Epithelial cell of esophagus (primary cell): ENCODE results near the gene PLEKHG5.

ENCODE experiments used
- DNase-seq: peaks from one replicate; pipeline ENCODE4 v3.0.0; 2010; ENCODE audit warnings: low read depth
- H3K4me3 ChIP-seq: 2 replicates; pipeline ENCODE4 v1.5.1; 2011; ENCODE audit warnings: mild to moderate bottlenecking, low read length, control low read depth
- CTCF ChIP-seq: IDR thresholded peaks from 2 replicates; pipeline ENCODE4 v1.5.1; 2011; ENCODE audit warnings: low read depth, mild to moderate bottlenecking, low read length, control low read depth, inconsistent platforms; ENCODE audit not compliant: insufficient read depth; ENCODE audit errors: missing control alignments

PLEKHG5 gene

DNA sequence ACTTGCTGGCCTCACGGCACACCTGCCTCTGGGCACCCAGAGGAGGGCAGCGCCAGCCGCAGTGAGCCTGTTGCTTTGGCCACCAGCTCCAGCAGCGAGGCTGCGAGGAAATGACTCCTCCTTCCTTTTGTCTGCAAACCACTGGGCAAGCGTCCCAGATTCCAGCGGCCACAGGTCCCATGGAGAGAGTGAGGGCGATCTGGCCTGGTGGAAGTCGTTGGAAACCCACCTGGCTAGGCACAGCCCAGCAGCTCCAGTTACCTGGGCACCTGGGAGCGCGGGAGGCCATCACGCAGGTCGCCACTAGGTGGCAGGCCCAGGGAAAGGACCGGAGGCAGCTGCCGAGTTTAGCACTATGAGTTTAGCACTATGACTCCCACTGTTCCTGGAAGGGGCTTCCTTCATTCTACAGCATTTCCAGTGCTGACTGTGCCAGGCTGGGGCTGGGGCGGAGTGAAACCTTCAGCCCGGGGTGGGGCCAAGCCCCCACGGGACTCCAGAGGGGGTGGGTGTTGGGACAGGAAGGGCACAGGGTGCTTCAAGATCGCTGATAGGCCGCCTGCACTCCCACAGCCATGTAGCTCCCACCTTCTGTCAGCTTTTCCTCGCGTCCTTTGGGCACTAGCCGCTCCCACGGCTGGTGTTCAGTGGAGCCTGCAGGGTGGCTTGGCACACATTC is 68.0 kb downstream of the PLEKHG5 start:
- TF ChIP-seq CTCF = peak; percentile 86
- DNase-seq = peak; percentile 83
- no peak overlapping the region for H3K4me3 ChIP-seq

GRCh38 chr1:6421266-6421665 is 70.2 kb downstream of the PLEKHG5 start:
- no peak for TF ChIP-seq CTCF
- no peak overlapping the region for H3K4me3 ChIP-seq
- DNase-seq = no peak

GRCh38 chr1:6420454-6421042 is 70.9 kb downstream of the PLEKHG5 start:
- no peak for TF ChIP-seq CTCF
- H3K4me3 ChIP-seq = peak overlapping the region; percentile 66
- DNase-seq = no peak

- no peak for TF ChIP-seq CTCF
- peak; percentile 75 for DNase-seq
- H3K4me3 ChIP-seq = peak within 1 kb of the TSS; percentile 66
Measured at GRCh38 chr1:6419804-6420453, 71.5 kb downstream of the PLEKHG5 start, which contains the start of gene HES2. Gene HES2, minus strand, starts transcription at chr1:6419919. Its CDS starts 99 bp downstream, at chr1:6419820.

DNA sequence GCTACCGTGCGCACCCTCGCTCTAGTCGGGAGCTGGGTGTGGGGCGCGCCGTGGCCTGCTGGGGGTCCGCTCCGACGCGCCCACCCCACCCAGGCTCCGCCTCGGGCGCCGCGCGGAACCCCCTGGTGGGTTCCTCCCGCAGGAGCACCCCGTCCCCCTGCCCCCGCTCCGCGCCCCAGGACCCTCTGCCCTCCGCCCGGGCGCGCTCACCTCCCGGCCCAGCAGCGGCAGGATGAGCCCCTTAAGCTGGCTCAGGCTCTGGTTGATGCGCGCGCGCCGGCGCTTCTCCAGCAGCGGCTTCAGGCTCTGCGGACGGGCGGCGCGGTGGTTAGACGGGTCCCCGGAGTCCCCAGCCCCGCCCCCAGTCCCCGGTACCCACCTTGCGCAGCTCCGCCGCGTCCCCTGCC is 72.1 kb downstream of the PLEKHG5 start:
- DNase-seq = no peak
- H3K4me3 ChIP-seq = peak overlapping the region; percentile 66
- no peak for TF ChIP-seq CTCF

DNA sequence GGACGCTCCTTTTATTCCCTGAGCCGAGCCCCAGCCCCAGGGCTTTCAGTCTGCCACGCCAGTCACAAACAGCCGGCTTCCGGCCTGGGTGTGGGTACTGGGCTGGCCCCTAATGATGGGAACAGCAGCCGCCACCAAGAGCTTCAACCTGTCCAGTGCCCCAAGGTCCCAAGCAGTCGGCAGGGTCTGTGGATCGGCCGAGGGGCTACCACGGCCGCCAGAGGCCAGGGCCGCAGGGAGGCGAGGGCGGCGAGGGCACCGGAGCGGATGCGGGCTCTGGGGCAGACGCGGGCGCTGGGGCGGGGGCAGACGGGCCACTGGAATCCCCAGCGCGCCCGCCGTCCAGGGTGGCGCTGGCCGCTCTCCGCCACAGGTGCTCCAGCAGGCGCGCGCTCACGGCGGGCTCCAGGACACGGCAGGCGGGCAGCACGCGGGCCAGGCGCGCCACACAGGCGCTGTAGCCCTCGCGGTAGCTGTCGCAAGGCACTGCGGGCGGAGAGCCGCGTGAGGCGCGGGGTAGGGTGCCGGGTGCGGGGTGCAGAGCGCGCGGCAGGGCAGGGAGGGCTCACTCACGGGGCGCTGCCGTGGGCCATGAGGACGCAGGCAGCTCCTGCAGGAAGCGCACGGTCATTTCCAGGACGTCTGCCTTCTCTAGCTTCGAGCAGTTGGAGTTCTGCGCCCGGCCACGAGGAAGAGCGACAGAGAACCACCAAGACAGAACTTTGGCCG is 72.6 kb downstream of the PLEKHG5 start:
- TF ChIP-seq CTCF = no peak
- peak overlapping the region; percentile 66 for H3K4me3 ChIP-seq
- DNase-seq = peak; percentile 35
